ENCODE measurements around the gene FXR2.

FXR2 gene

DNA sequence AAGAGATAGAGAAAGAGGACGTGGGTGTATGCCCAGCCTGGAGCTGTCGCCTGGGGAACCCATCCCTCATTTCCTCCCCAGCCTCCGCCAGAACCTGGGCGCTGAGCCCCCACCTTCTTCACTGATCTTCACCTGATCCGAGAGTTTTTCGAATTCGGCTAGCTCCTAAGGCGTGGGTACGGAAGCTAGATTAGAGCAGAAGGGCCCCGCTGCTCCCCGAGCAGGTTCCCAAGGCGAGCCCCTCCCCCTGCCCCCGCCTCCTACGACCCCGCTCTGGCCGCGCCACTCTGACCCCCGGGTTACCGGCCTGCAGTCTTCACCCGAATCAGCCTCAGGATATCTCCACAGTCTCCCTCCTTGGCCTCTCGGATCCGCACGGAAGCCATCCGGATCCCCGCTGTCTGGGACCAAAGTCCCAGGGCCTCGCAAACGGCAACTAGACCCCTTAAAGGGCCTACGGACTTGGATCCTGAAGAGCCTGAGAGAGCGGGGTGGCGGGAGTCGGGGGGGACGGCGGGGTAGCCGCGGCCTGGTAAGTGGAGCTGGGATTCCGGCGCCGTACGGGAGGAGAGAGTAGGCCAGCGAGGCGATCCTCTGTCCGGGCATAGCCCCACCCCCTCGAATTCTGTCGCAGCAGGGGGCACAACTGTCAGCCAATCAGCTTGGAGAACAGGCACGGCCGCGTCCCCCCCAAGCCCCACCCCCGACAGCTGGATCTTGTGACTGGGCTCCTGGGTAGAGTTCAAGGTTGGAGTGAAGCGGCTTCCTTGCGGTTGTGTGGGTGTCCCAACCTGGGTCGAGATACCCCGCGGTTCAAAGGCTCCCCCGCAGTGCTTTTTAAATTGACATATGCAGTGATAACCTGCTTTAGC is 12.8 kb upstream of the FXR2 start, which contains the start of gene SAT2 (continued):
- no peak for TF ChIP-seq ZNF747 (tag by site-specific recombination; IDR thresholded peaks at IDR 0.05)
- TF ChIP-seq ZNF404 (tag by site-specific recombination; IDR thresholded peaks at IDR 0.05): no peak
- TF ChIP-seq BCL11A (tag by site-specific recombination; IDR thresholded peaks at IDR 0.05; ENCODE audit: low read depth): peak; percentile 19; the same call in 1 of the 2 replicates
- peak; percentile 66 for TF ChIP-seq KLF16 (tag by site-specific recombination; IDR thresholded peaks at IDR 0.05)
- TF ChIP-seq ZNF416 (tag by site-specific recombination; IDR thresholded peaks at IDR 0.05): peak; percentile 91
- TF ChIP-seq ZBTB1 (tag by site-specific recombination; IDR thresholded peaks at IDR 0.05): 0 out of 2 replicates have a peak, but pooled peaks have one; percentile 9
- TF ChIP-seq, protein P1, sequence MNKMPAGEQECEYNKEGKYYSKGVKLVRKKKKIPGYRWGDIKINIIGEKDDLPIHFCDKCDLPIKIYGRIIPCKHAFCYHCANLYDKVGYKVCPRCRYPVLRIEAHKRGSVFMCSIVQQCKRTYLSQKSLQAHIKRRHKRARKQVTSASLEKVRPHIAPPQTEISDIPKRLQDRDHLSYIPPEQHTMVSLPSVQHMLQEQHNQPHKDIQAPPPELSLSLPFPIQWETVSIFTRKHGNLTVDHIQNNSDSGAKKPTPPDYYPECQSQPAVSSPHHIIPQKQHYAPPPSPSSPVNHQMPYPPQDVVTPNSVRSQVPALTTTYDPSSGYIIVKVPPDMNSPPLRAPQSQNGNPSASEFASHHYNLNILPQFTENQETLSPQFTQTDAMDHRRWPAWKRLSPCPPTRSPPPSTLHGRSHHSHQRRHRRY (tag by site-specific recombination; IDR thresholded peaks at IDR 0.05): no peak
- TF ChIP-seq, protein P2, sequence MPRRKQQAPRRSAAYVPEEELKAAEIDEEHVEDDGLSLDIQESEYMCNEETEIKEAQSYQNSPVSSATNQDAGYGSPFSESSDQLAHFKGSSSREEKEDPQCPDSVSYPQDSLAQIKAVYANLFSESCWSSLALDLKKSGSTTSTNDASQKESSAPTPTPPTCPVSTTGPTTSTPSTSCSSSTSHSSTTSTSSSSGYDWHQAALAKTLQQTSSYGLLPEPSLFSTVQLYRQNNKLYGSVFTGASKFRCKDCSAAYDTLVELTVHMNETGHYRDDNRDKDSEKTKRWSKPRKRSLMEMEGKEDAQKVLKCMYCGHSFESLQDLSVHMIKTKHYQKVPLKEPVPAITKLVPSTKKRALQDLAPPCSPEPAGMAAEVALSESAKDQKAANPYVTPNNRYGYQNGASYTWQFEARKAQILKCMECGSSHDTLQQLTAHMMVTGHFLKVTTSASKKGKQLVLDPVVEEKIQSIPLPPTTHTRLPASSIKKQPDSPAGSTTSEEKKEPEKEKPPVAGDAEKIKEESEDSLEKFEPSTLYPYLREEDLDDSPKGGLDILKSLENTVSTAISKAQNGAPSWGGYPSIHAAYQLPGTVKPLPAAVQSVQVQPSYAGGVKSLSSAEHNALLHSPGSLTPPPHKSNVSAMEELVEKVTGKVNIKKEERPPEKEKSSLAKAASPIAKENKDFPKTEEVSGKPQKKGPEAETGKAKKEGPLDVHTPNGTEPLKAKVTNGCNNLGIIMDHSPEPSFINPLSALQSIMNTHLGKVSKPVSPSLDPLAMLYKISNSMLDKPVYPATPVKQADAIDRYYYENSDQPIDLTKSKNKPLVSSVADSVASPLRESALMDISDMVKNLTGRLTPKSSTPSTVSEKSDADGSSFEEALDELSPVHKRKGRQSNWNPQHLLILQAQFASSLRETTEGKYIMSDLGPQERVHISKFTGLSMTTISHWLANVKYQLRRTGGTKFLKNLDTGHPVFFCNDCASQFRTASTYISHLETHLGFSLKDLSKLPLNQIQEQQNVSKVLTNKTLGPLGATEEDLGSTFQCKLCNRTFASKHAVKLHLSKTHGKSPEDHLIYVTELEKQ (tag by site-specific recombination; IDR thresholded peaks at IDR 0.05; ENCODE audit: borderline replicate concordance): no peak
- no peak for TF ChIP-seq ZNF23 (tag by site-specific recombination; IDR thresholded peaks at IDR 0.05; ENCODE audit: borderline replicate concordance)
- TF ChIP-seq ZNF350 (tag by site-specific recombination; IDR thresholded peaks at IDR 0.05): no peak
- no peak for TF ChIP-seq HOXA7 (CRISPR knock-in tag; IDR thresholded peaks at IDR 0.05; ENCODE audit: borderline replicate concordance)
- no peak for TF ChIP-seq ZNF473 (tag by site-specific recombination; IDR thresholded peaks at IDR 0.05)
- TF ChIP-seq ZNF169 (tag by site-specific recombination; IDR thresholded peaks at IDR 0.05): no peak
- peak; percentile 49; the same call in 1 of the 2 replicates for TF ChIP-seq ZBTB48 (tag by site-specific recombination; IDR thresholded peaks at IDR 0.05)
- TF ChIP-seq ZNF585B (tag by site-specific recombination; IDR thresholded peaks at IDR 0.05): no peak
- TF ChIP-seq, protein P3, sequence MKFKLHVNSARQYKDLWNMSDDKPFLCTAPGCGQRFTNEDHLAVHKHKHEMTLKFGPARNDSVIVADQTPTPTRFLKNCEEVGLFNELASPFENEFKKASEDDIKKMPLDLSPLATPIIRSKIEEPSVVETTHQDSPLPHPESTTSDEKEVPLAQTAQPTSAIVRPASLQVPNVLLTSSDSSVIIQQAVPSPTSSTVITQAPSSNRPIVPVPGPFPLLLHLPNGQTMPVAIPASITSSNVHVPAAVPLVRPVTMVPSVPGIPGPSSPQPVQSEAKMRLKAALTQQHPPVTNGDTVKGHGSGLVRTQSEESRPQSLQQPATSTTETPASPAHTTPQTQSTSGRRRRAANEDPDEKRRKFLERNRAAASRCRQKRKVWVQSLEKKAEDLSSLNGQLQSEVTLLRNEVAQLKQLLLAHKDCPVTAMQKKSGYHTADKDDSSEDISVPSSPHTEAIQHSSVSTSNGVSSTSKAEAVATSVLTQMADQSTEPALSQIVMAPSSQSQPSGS (tag by site-specific recombination; IDR thresholded peaks at IDR 0.05; ENCODE audit: low read depth): no peak
- TF ChIP-seq ZNF37A (tag by site-specific recombination; IDR thresholded peaks at IDR 0.05): peak; percentile 86
- TF ChIP-seq ZFP37 (tag by site-specific recombination; IDR thresholded peaks at IDR 0.05): no peak
- no peak for TF ChIP-seq ZNF423 (tag by site-specific recombination; IDR thresholded peaks at IDR 0.05)
- TF ChIP-seq ZNF529 (tag by site-specific recombination; IDR thresholded peaks at IDR 0.05; ENCODE audit: insufficient replicate concordance): no peak
- TF ChIP-seq MZF1 (tag by site-specific recombination; IDR thresholded peaks at IDR 0.05; ENCODE audit: borderline replicate concordance): no peak
- no peak for TF ChIP-seq ZNF133 (tag by site-specific recombination; IDR thresholded peaks at IDR 0.05)
- peak; percentile 84 for TF ChIP-seq KLF10 (tag by site-specific recombination; IDR thresholded peaks at IDR 0.05)
- no peak for TF ChIP-seq ZNF530 (tag by site-specific recombination; IDR thresholded peaks at IDR 0.05; ENCODE audit: low read depth)
- TF ChIP-seq, protein P4, sequence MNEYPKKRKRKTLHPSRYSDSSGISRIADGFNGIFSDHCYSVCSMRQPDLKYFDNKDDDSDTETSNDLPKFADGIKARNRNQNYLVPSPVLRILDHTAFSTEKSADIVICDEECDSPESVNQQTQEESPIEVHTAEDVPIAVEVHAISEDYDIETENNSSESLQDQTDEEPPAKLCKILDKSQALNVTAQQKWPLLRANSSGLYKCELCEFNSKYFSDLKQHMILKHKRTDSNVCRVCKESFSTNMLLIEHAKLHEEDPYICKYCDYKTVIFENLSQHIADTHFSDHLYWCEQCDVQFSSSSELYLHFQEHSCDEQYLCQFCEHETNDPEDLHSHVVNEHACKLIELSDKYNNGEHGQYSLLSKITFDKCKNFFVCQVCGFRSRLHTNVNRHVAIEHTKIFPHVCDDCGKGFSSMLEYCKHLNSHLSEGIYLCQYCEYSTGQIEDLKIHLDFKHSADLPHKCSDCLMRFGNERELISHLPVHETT (tag by site-specific recombination; IDR thresholded peaks at IDR 0.05): no peak
- TF ChIP-seq HOXC10 (CRISPR knock-in tag; IDR thresholded peaks at IDR 0.05): no peak
- no peak for TF ChIP-seq ZNF654 (tag by site-specific recombination; IDR thresholded peaks at IDR 0.05; ENCODE audit: low read depth)
- no peak for TF ChIP-seq ZNF624 (tag by site-specific recombination; IDR thresholded peaks at IDR 0.05)
- TF ChIP-seq ZNF510 (tag by site-specific recombination; IDR thresholded peaks at IDR 0.05; ENCODE audit: insufficient replicate concordance): no peak
- no peak for TF ChIP-seq ZNF776 (tag by site-specific recombination; IDR thresholded peaks at IDR 0.05; ENCODE audit: borderline replicate concordance)
- TF ChIP-seq ZNF785 (tag by site-specific recombination; IDR thresholded peaks at IDR 0.05): no peak
- peak; percentile 44; the same call in 1 of the 2 replicates for TF ChIP-seq ZNF76 (tag by site-specific recombination; IDR thresholded peaks at IDR 0.05; ENCODE audit: borderline replicate concordance, low read depth)
- TF ChIP-seq YY2 (tag by site-specific recombination; IDR thresholded peaks at IDR 0.05): no peak
- no peak for TF ChIP-seq BCL11B (tag by site-specific recombination; IDR thresholded peaks at IDR 0.05; ENCODE audit: low read depth)
